Measurements from ENCODE around the gene AREG. TPM values are rescaled to one million over a fixed set of nuclear protein-coding genes. Genes with fewer than 3 reads are reported as not detected.

AREG gene
- total RNA-seq, 1 experiment from 2014 or later = 0.33 TPM

DNA sequence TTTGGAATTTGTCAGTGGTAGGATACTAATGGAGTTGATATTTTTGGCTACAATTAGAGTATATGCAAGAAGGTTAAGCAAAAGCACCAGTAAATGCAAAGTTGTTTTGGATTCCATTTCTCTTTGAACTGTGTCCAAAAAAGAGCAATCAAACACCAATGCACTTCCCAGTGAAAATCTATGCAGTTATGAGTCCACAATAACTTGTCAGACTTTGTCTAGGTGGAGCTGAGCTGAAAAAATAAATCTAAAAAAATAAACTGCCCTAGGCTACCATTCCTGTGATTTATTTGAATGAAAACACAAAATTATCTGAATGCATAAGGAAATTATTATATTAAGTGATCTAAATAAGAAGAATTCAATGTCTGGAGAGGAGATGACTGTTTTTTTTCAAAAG is 37.0 kb upstream of the AREG start (continued):
- no peak for TF ChIP-seq ZNF317 (CRISPR knock-in tag; IDR thresholded peaks at IDR 0.05; ENCODE audit: borderline replicate concordance, low read depth)
- TF ChIP-seq RELA (CRISPR knock-in tag; IDR thresholded peaks at IDR 0.05; ENCODE audit: borderline replicate concordance) = no peak
- no peak for TF ChIP-seq ATF1 (CRISPR knock-in tag; IDR thresholded peaks at IDR 0.05)
- TF ChIP-seq NR3C1 (CRISPR knock-in tag; conservative IDR thresholded peaks at IDR 0.05; ENCODE audit: low read depth) = no peak
- TF ChIP-seq JAZF1 (CRISPR knock-in tag; IDR thresholded peaks at IDR 0.05) = no peak
- no peak for TF ChIP-seq PREB (CRISPR knock-in tag; IDR thresholded peaks at IDR 0.05; ENCODE audit: borderline replicate concordance)
- TF ChIP-seq NR2C2 (CRISPR knock-in tag; IDR thresholded peaks at IDR 0.05) = no peak
- no peak for TF ChIP-seq ZNF396 (CRISPR knock-in tag; IDR thresholded peaks at IDR 0.05; ENCODE audit: borderline replicate concordance)

DNA sequence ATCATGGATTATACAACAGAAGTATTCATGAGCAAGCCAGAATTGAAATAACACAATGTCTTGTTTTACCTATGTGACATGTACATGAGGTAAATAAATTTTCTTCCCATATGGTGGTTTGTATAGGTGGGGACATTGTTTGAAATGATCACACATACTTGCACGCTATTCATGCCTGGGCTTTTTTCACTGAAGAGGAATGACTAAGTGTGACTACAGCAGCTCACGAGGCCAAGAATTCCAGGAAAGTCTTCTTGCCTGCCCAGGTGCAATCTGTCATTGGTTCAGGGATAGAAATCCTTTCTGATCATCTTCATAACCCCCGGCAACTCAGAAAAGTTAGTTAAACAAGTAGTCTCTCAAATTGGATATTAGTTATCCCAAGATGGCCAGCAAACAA is 36.3 kb upstream of the AREG start:
- CTCF ChIA-PET = no interaction called here
- no peak for DNase-seq (ENCODE audit: low spot score)
- Mint-ChIP-seq H3K27me3 (ENCODE audit: low read depth) (peaks cover 27% of the 10 kb centered on the region), H3K36me3 (no peaks in the 10 kb centered on the region), H3K27ac (no peak overlapping the region), H3K9me3 (no peaks in the 10 kb centered on the region), H3K4me3 (no peak overlapping the region), H3K4me1 (peaks cover 20% of the 10 kb centered on the region)
- TF ChIP-seq, protein P1, sequence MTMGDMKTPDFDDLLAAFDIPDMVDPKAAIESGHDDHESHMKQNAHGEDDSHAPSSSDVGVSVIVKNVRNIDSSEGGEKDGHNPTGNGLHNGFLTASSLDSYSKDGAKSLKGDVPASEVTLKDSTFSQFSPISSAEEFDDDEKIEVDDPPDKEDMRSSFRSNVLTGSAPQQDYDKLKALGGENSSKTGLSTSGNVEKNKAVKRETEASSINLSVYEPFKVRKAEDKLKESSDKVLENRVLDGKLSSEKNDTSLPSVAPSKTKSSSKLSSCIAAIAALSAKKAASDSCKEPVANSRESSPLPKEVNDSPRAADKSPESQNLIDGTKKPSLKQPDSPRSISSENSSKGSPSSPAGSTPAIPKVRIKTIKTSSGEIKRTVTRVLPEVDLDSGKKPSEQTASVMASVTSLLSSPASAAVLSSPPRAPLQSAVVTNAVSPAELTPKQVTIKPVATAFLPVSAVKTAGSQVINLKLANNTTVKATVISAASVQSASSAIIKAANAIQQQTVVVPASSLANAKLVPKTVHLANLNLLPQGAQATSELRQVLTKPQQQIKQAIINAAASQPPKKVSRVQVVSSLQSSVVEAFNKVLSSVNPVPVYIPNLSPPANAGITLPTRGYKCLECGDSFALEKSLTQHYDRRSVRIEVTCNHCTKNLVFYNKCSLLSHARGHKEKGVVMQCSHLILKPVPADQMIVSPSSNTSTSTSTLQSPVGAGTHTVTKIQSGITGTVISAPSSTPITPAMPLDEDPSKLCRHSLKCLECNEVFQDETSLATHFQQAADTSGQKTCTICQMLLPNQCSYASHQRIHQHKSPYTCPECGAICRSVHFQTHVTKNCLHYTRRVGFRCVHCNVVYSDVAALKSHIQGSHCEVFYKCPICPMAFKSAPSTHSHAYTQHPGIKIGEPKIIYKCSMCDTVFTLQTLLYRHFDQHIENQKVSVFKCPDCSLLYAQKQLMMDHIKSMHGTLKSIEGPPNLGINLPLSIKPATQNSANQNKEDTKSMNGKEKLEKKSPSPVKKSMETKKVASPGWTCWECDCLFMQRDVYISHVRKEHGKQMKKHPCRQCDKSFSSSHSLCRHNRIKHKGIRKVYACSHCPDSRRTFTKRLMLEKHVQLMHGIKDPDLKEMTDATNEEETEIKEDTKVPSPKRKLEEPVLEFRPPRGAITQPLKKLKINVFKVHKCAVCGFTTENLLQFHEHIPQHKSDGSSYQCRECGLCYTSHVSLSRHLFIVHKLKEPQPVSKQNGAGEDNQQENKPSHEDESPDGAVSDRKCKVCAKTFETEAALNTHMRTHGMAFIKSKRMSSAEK (CRISPR knock-in tag; IDR thresholded peaks at IDR 0.05; ENCODE audit: borderline replicate concordance) = no peak
- no peak for TF ChIP-seq ATF1 (CRISPR knock-in tag; IDR thresholded peaks at IDR 0.05)
- POLR2A ChIA-PET = no interaction called here
- no peak for ATAC-seq

GRCh38 chr4:74410272-74410671 is 34.7 kb upstream of the AREG start:
- CTCF ChIA-PET = interaction anchor here (0.6 to 1.7 kb wide), 3 partner anchors 10 to 35 kb away, joined by 3 to 7 read pairs (median 5); partner anchors contain the start of gene AREG
- DNase-seq (ENCODE audit: low spot score) = no peak
- ATAC-seq = peak; percentile 51; the same call in 1 of the 2 replicates
- POLR2A ChIA-PET = interaction anchor here (0.6 kb wide), 1 partner anchor 9 kb away, joined by 6 read pairs; no protein-coding TSS in a partner anchor
- H3K36me3 Mint-ChIP-seq = no peaks in the 10 kb centered on the region
- peaks cover 20% of the 10 kb centered on the region for H3K4me1 Mint-ChIP-seq
- no peak overlapping the region for H3K4me3 Mint-ChIP-seq
- H3K9me3 Mint-ChIP-seq = no peaks in the 10 kb centered on the region
- H3K27ac Mint-ChIP-seq = peak overlapping the region; percentile 50; the same call in 1 of the 2 replicates
- peaks cover 35% of the 10 kb centered on the region for H3K27me3 Mint-ChIP-seq (ENCODE audit: low read depth)
- TF ChIP-seq TCF7 (CRISPR knock-in tag; IDR thresholded peaks at IDR 0.05; ENCODE audit: low read depth) (no peak), FOXJ3 (CRISPR knock-in tag; IDR thresholded peaks at IDR 0.05; ENCODE audit: borderline replicate concordance) (no peak), USF1 (CRISPR knock-in tag; IDR thresholded peaks at IDR 0.05) (no peak), ZNF512 (CRISPR knock-in tag; IDR thresholded peaks at IDR 0.05; ENCODE audit: borderline replicate concordance) (no peak), ZNF138 (CRISPR knock-in tag; conservative IDR thresholded peaks at IDR 0.05) (no peak)
- TF ChIP-seq, protein P2, sequence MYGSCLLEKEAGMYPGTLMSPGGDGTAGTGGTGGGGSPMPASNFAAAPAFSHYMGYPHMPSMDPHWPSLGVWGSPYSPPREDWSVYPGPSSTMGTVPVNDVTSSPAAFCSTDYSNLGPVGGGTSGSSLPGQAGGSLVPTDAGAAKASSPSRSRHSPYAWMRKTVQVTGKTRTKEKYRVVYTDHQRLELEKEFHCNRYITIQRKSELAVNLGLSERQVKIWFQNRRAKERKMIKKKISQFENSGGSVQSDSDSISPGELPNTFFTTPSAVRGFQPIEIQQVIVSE (CRISPR knock-in tag; IDR thresholded peaks at IDR 0.05; ENCODE audit: borderline replicate concordance) = no peak
- TF ChIP-seq, protein P3, sequence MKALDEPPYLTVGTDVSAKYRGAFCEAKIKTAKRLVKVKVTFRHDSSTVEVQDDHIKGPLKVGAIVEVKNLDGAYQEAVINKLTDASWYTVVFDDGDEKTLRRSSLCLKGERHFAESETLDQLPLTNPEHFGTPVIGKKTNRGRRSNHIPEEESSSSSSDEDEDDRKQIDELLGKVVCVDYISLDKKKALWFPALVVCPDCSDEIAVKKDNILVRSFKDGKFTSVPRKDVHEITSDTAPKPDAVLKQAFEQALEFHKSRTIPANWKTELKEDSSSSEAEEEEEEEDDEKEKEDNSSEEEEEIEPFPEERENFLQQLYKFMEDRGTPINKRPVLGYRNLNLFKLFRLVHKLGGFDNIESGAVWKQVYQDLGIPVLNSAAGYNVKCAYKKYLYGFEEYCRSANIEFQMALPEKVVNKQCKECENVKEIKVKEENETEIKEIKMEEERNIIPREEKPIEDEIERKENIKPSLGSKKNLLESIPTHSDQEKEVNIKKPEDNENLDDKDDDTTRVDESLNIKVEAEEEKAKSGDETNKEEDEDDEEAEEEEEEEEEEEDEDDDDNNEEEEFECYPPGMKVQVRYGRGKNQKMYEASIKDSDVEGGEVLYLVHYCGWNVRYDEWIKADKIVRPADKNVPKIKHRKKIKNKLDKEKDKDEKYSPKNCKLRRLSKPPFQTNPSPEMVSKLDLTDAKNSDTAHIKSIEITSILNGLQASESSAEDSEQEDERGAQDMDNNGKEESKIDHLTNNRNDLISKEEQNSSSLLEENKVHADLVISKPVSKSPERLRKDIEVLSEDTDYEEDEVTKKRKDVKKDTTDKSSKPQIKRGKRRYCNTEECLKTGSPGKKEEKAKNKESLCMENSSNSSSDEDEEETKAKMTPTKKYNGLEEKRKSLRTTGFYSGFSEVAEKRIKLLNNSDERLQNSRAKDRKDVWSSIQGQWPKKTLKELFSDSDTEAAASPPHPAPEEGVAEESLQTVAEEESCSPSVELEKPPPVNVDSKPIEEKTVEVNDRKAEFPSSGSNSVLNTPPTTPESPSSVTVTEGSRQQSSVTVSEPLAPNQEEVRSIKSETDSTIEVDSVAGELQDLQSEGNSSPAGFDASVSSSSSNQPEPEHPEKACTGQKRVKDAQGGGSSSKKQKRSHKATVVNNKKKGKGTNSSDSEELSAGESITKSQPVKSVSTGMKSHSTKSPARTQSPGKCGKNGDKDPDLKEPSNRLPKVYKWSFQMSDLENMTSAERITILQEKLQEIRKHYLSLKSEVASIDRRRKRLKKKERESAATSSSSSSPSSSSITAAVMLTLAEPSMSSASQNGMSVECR (CRISPR knock-in tag; IDR thresholded peaks at IDR 0.05; ENCODE audit: borderline replicate concordance) = no peak

Measured in WTC11 (cell line).